Subcutaneous adipose tissue (tissue), 4 donors: ENCODE measurements around the gene SLC6A11. TPM values are rescaled to one million over a fixed set of nuclear protein-coding genes. Genes with fewer than 3 reads are reported as not detected.

Experiments used
- CTCF ChIP-seq: fragments of 450-650 bp; IDR thresholded peaks from one replicate; pipeline ENCODE4 v1.5.1; 2016; ENCODE audit warnings: low read depth, mild to moderate bottlenecking, control low read depth, antibody characterized with exemption, moderate library complexity
- total RNA-seq, 4 donors: library from RNA; depleted of rRNA; stranded (reverse); fragments of >200 nt; gene quantifications; one replicate each; pipeline ENCODE4 v1.1.0, GENCODE V29; 2016

Gene SLC6A11
- total RNA-seq, 4 donors from 2014 or later = 0.16 TPM; not detected in 3

DNA sequence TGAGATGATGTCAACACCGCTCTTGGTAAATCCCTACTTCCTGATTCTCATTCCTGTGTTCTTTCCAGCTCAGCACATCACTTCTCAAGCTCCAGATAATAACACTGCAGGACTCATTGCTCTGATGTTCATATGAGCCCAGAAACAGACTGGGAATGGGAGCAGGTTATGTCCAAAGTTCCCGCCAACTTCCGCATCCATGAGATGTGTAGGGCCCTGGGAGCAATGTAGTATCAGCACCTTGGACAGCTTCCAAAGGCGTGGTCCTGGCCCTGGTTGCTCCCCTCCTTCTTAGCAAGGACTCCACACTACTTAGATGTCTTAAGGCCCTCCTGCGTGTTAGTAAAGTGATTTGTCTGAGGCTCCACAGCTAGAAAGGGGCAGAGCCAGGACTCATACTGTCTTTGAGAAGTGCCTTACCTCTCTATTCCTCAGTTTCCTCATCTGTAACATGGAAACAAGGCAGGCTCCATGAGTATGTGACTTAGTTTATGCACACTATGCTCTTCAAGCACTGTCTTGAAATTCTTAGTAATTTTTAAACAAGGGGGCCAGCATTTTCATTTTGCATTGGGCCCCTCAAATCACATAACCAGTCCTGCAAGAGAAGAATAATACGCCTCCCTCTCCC, 148.6 kb downstream of the SLC6A11 start:
- TF ChIP-seq CTCF = no peak

DNA sequence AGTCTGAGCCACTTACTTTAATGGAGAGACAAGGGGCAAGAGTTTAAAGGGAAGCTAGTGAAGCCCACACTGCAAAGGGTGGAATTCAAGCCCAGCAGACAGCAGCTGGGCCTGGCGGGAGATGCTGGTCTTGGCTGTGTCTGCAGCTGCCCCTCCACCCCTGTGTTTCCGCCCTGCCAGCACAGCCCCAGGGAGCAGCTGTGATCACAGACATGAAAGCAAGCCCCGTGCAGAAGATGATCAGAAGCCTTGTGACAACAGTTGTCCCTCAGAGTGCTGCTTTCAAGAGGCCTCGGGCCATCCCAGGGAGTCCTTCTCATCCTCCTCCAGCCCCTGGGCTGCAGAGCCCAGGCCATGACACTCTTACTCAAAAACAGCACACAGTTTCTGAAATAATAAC, 152.4 kb downstream of the SLC6A11 start:
- TF ChIP-seq CTCF = no peak

DNA sequence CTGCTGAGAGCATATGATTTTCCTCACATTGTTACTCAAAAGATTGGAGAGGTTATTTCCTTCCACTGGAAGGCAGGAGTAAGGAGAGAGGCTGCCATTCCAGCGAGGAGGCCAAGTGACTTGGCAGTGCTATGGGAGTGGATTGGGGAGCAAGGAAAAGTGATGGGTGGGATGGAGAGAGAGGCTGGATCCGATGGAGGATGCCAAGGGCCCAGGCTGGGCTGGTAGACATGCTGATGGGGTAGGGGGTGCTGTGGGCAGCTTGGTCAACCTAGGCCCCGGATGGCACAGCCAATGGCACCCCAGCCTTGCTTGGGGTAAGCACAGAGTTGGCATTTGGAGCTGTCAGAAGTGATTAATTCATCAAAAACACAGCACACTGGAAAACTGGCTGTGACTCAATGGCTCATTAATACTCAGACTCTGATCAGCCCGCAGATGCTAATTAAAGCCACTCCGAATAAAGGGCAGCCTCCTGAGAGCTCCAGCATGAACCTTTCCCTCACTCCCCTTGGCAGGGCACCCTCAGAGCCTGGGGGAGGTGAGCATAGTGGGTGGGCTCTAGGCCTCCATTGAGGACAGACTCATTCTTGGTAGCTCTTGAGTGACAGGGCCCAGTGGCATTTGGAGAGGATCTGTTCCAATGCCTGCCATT, 154.4 kb downstream of the SLC6A11 start:
- no peak for TF ChIP-seq CTCF

GRCh38 chr3:10972072-10972782, 156.2 kb downstream of the SLC6A11 start:
- no peak for TF ChIP-seq CTCF

- TF ChIP-seq CTCF = no peak
Measured at GRCh38 chr3:10973046-10973595, 157.1 kb downstream of the SLC6A11 start.

DNA sequence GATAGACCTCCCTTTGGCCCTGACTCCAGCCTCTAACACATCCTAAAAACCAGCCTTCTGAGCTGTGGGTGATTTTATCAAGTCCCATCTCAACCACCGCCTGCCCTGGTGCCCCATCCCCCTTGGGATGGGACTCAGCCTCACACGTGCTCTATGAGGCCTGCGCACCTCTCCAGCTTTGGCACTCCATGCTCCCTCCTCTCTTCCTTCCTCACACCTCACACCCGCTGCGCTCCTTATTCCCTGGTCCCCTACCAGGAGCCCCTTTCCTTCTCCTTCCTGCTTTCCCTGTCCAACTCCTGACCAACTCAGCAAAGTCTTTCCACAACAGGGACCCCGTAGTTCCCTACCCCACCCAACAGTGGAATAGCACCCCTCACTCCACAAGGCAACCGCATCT, 158.1 kb downstream of the SLC6A11 start:
- no peak for TF ChIP-seq CTCF

DNA sequence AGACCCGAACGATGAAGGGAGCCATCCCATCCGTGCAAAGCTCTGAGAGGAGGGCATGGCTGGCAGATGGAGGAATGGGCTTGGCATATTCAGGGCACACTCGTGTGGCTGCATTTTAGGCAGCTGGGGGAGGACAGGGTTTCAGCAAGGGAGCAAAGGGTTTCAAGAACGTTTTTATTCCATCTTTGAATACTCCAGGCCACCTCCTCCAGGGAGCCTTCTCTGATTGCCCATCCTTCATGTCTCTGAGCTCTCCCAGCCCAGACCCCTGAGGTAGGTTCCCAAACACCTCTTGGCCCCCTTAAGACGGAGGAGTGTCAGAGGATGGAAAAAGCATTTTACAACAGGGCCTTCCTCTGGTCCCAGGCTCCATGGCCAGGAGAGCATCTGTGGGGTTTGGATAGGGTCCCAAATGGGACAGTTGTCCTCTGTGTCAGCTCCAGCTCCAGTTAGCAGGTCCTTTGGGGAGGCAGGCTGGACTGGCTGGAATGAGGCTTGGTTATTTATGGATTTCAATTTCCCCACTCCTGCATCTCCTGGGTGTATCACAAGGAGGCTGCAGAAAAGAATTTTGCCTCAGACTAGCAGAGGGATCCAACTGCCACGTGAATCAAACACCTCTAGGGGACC, 158.8 kb downstream of the SLC6A11 start:
- no peak for TF ChIP-seq CTCF
